HG03432 (cell line): ENCODE data around the gene HRH2.
"Not testable (repeated sequence)": the region's sequence is repeated elsewhere in the genome, so short reads cannot be mapped to it uniquely, and the experiment has no call there.

Source experiments
- ATAC-seq: cut with Tn5 transposase; IDR thresholded peaks from one replicate; pipeline ENCODE4 v1.9.1; 2021; ENCODE audit warnings: mild to moderate bottlenecking, moderate library complexity; ENCODE audit not compliant: unreplicated experiment

The HRH2 gene

GRCh38 chr5:175646251-175646650, 11.6 kb upstream of the HRH2 start:
- ATAC-seq: no peak

GRCh38 chr5:175649967-175650366, 7.9 kb upstream of the HRH2 start:
- ATAC-seq: no peak

- not testable (repeated sequence) for ATAC-seq
Observed at GRCh38 chr5:175650430-175651205, 7.3 kb upstream of the HRH2 start.

- no peak for ATAC-seq
Observed at GRCh38 chr5:175652741-175653663, 4.9 kb upstream of the HRH2 start.

GRCh38 chr5:175653763-175654162, 4.1 kb upstream of the HRH2 start:
- ATAC-seq: no peak

- no peak for ATAC-seq
Observed at GRCh38 chr5:175654339-175654738, 3.5 kb upstream of the HRH2 start.

- ATAC-seq: no peak
Observed at GRCh38 chr5:175654807-175655206, 3.1 kb upstream of the HRH2 start.

- no peak for ATAC-seq
Observed at GRCh38 chr5:175655411-175655810, 2.5 kb upstream of the HRH2 start.

- ATAC-seq: no peak
Observed at GRCh38 chr5:175656966-175657365, 905 bp upstream of the HRH2 start.

GRCh38 chr5:175658299-175659145, 651 bp downstream of the HRH2 start:
- no peak for ATAC-seq

GRCh38 chr5:175659546-175660253, 1.8 kb downstream of the HRH2 start:
- no peak for ATAC-seq

- ATAC-seq: no peak
Observed at GRCh38 chr5:175663186-175664184, 5.6 kb downstream of the HRH2 start.

- no peak for ATAC-seq
Observed at GRCh38 chr5:175664723-175665122, 6.9 kb downstream of the HRH2 start.

GRCh38 chr5:175666216-175666615, 8.3 kb downstream of the HRH2 start:
- ATAC-seq: no peak

GRCh38 chr5:175668006-175668405, 10.1 kb downstream of the HRH2 start:
- ATAC-seq: no peak

GRCh38 chr5:175670372-175670771, 12.5 kb downstream of the HRH2 start:
- ATAC-seq: no peak

- no peak for ATAC-seq
Observed at GRCh38 chr5:175671013-175671412, 13.1 kb downstream of the HRH2 start.

- no peak for ATAC-seq
Observed at GRCh38 chr5:175672976-175673648, 15.2 kb downstream of the HRH2 start.
